A549 treated with DMSO at 1 μM for 4 hours (cell line): ENCODE measurements around the gene CPEB2. TPM values are rescaled to one million over a fixed set of nuclear protein-coding genes. Genes with fewer than 3 reads are reported as not detected.

ENCODE experiments used
- total RNA-seq: library from RNA; stranded (reverse); fragments of 200-300 nt; extraction: Qiagen RNA extraction; gene quantifications from 5 replicates; pipeline ENCODE4 v1.2.3, GENCODE V29; 2022; ENCODE audit warnings: low read depth

The CPEB2 gene
- 12.8 to 16.1 TPM (median 14.2 TPM) in 5 replicates for total RNA-seq

GRCh38 chr4:15001869-15002658 lies at the start of gene CPEB2:
TSS of gene CPEB2 (plus strand) at chr4:15002481. CDS start at chr4:15002674, 193 bp downstream.

